HG03439 (cell line): Measurements from ENCODE around the gene PCSK5.
"Not testable (repeated sequence)": the region's sequence is repeated elsewhere in the genome, so short reads cannot be mapped to it uniquely, and the experiment has no call there.

Source experiments
- ATAC-seq: cut with Tn5 transposase; IDR thresholded peaks from one replicate; pipeline ENCODE4 v1.9.1; 2021; ENCODE audit warnings: mild to moderate bottlenecking, moderate library complexity; ENCODE audit not compliant: unreplicated experiment

The PCSK5 gene

GRCh38 chr9:76341616-76342015, 451.1 kb downstream of the PCSK5 start:
- no peak for ATAC-seq

- no peak for ATAC-seq
Measured at GRCh38 chr9:76342201-76342600, 451.7 kb downstream of the PCSK5 start.

GRCh38 chr9:76342858-76343257, 452.4 kb downstream of the PCSK5 start:
- no peak for ATAC-seq

DNA sequence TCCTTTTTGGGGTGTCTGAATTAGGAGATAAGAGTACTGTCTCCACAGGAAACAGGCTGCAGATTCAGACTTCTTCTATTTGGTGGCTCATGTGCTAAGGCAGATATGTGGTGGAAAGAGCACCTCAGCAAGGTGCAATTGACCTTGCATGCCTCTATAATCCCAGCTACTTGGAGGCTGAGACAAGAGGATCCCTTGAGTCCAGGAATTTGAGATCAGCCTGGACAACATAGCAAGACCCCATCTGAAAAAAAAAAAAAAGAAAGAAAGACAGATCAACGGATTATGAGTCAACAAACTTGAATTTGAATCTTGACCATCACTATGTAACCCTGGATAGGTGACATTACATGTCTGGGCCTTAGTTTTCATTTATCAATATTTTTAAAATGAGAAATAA, 459.4 kb downstream of the PCSK5 start:
- ATAC-seq, result no peak

DNA sequence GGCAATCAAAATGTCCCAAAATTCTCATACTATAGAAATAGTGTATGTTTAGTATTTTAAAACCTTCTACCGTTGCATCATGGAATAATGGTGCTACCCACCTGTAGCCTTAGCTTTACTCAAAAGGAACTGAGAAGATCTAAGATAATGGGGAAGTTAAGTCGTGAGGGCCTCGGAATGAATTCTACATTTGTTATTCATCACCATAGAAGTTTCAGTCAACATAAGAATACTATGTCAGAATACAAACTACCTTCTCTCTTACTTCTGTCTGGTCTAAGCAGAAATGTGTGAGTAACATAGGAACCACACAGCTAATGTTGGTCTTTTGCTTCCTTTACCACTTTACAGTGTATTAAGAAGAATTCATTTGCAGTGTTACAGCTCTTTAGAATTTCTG, 460.5 kb downstream of the PCSK5 start:
- ATAC-seq, result no peak

DNA sequence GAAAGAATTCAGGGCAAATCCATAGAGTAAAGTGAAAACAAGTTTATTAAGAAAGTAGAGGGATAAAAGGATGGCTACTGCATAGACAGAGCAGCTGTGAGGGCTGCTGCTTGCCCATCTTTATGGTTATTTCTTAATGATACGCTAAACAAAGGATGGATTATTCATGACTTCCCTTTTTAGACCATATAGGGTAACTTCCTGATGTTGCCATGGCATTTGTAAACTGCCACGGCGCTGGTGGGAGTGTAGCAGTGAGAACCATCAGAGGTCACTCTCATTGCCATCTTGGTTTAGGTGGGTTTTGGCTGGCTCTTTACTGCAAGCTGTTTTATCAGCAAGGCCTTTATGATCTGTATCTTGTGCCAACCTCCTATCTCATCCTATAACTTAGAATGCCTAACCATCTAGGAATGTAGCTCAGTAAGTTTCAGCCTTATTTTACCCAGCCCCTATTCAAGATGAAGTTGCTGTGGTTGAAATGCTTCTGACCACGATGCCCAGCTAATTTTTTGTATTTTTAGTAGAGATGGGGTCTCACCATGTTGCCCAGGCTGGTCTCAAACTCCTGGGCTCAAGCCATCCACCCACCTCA, 461.6 kb downstream of the PCSK5 start:
- ATAC-seq, result no peak

GRCh38 chr9:76353280-76353679, 462.8 kb downstream of the PCSK5 start:
- ATAC-seq, result no peak

DNA sequence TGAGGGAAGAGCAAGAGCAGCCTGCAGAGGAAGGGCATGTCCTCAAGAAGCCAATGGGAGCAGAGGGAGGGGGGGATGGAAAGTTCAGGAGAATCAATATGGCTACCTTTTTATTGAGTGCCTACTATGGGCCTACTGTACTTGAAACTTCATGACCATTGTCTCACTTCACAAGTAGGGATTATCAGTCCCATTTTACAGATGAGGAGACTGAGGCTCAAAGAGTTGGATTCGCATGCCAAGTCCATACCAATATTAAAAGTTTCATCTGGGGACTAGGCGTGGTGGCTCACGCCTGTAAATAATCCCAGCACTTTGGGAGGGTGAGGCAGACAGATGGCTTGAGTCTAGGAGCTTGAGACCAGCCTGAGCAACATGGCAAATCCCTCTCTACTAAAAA, 463.7 kb downstream of the PCSK5 start:
- ATAC-seq, result no peak

- no peak for ATAC-seq
Measured at GRCh38 chr9:76355886-76356285, 465.4 kb downstream of the PCSK5 start.

DNA sequence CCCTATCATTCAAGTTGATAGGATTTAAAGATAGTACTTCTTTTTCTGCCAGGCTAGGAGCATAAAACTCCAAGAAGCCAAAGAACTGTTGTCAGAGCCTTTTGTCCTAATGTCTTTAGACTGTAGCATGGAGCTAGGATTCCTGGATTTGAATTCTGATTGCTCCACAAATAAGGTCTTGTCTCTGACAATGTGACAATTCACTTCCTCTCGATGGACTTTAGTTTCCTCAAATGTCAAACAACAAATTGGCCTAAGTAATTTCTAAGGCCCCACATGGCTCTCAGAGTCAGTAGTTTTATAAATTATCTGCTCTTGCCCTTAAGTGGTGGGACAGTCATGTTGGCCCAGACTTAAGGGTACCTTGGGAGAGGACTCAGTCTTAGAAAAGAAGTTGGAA, 467.1 kb downstream of the PCSK5 start:
- ATAC-seq, result no peak

GRCh38 chr9:76358628-76359280, 468.3 kb downstream of the PCSK5 start:
- ATAC-seq, result no peak

DNA sequence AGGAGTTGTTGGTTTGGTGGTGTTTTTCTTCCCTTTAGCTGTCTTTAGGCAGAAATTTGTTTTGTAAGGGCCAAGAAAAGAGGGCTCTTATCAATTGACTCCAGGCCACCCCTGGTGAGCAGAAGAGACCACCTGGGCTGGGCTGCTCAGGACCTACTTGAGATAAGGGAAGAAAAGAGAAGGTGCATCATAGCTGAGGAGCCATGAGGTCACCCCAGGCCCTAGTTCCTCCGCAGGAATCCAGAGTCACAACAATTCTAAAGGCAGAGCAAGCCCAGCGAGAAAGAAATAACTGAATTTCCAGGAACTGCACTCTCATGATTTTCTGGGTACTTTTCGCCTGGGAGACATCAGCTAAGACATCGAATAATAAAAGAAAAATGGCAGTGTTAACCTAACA, 468.9 kb downstream of the PCSK5 start:
- no peak for ATAC-seq

GRCh38 chr9:76359766-76360165, 469.3 kb downstream of the PCSK5 start:
- ATAC-seq, result no peak

DNA sequence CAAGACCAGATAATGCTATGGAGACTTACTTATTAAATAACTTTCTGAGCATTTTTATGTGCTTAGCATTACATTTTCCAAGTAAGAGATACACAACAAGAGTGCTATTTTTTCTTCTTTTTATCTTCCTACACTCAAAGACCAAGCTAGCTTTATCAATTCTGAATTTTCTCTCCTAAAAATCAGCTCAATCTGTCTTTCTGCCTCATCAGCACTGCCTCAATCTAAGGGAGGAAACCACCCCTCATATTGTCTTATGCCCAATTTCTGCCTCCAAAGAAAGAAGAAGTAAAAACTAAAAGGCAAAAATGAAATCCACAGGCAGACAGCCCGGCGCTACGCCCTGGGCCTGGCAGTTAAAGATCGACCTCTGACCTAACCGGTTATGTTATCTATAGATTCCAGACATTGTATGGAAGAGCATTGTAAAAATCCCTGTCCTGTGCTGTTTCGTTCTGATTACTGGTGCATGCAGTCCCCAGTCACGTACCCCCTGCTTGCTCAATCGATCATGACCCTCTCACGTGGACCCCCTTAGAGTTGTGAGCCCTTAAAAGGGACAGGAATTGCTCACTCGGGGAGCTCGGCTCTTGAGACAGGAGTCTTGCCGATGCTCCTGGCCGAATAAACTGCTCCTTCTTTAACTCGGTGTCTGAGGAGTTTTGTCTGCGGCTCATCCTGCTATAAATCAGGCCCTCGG, 472.0 kb downstream of the PCSK5 start:
- ATAC-seq, result not testable (repeated sequence)

GRCh38 chr9:76363032-76363395, 472.5 kb downstream of the PCSK5 start:
- no peak for ATAC-seq

DNA sequence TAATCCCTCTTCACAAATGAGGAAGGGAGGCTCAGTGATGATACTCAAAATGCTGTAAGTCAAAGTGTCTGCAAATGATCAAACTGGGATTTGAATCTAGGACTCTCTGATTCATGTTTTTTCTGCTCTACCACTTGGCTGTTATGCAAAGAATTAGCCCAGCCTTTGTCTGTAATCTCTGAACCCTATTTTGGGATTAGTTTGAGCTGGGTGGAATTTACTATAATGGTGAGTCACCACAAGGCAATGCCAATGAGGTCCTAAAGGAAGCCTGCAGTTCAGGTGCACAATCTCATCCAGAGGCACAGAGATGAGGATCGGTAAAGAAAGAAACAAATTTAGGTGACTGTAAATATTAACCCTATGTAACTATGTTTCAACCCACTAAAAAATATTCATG, 474.6 kb downstream of the PCSK5 start:
- ATAC-seq, result no peak

- ATAC-seq, result no peak
Measured at GRCh38 chr9:76366275-76366674, 475.8 kb downstream of the PCSK5 start.

DNA sequence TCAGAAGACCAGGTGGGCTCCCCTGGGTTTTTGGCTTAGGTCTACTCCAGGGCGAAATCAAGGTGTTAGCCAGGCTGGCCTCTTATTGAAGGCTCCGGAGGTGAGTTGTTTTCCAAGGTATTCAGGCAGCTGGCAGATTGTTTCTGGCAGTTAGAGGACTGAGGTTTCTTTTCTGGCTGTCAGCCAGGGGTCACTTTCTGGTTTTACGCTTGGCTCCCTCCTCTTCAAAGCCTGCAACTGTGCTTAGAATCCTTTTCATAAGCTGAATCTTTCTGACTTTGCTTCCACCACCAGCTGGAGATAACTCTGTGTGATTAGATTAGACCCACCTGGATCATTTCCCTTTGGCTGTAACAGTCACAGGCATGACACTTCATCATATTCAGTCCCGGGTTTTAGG, 479.1 kb downstream of the PCSK5 start:
- no peak for ATAC-seq

- ATAC-seq, result no peak
Measured at GRCh38 chr9:76370396-76371023, 480.0 kb downstream of the PCSK5 start.

DNA sequence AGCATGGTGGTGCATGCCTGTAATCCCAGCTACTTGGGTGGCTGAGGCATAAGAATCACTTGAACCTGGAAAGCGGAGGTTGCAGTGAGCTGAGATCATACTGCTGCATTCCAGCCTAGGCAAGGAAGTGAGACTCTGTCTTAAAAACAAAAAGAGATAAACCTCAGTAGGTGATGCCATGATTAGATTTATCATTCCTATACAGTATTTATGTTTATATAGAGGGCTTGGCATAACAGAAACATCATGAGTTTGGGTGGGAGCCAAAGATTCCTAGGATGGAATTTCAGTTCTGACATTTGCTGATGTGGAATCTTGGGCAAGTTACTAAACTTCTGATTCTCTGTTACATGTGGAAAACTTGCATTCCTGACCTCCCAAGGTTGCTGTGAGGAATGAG, 481.4 kb downstream of the PCSK5 start:
- ATAC-seq, result no peak

DNA sequence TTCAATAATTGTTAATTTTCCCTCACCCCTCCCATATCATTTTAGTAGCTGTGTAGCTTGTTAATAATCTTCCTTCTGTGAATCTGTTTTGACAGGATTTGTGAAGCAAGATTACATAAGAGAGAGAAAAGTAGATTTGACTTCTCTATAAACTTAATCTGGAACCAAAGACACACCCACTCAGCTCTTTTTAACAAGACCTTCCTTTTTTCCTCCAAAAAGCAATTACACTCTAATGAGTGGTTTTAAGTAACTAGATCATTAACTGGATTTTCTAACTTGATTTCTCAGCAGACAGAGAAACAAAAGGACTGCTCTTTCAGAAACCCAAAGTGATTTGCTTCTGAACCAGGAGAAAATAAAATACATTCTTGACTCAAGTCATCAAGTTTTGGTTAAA, 481.9 kb downstream of the PCSK5 start:
- ATAC-seq, result no peak

DNA sequence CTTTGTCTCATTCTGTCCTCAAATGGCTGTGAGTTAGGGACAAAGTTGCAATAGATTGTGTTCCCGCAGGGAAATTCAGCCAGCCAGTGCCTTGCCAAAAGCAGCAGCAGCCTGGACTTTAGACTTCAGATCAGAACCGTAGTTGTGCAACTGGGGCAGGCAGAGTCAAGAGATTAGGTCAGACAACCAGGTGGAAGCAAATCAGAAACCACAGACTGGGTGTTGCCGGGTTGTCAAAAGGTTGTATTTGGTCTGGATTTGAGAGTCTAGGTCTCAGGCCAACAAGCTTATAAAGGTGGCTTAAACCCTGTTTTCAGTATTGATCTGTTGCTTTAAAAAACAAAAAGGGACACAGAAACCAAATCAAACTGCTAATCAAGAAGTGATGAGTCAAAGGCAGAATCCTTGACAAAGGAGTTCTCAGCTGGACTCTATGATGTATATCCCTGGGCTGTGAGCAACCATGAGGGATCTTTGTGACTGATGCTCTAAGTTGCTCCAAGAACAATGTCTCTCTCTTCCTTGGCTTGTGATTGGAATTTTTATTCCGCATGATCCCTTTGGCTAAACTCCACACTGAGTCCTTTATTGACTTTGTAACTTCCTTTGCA, 482.8 kb downstream of the PCSK5 start:
- no peak for ATAC-seq
